Endothelial cell of umbilical vein (primary cell): ENCODE data around the gene LRP6.

Source experiments
- EZH2 ChIP-seq: IDR thresholded peaks from 2 replicates; pipeline ENCODE4 v1.6.1; 2012; ENCODE audit warnings: borderline replicate concordance, low read depth, mild to moderate bottlenecking, moderate library complexity, low read length, inconsistent platforms; ENCODE audit not compliant: severe bottlenecking
- FOS ChIP-seq: IDR thresholded peaks from 2 replicates; pipeline ENCODE4 v1.6.1; 2011; ENCODE audit warnings: mild to moderate bottlenecking, low read length, moderate library complexity, borderline replicate concordance; ENCODE audit not compliant: insufficient read depth

DNA sequence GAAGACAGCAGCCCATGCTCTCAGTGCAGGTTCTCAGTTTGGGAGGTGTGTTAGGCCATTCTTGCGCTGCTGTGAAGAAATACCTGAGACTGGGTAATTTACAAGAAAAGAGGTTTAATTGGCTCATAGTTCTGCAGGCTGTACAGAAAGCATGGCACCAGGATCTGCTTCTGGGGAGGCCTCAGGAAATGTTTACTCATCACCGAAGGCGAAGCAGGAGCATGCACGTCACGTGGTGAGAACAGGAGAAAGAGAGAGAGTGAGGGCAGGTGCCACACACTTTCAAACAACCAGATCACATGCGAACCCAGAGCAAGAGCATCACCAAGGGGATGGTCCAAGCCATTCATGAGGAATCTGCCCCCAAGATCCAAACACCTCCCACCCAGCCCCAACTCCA, 9.0 kb upstream of the LRP6 start:
- TF ChIP-seq EZH2 (no peak), FOS (no peak)
